BLaER1 treated with 17β-estradiol and CSF1 and Interleukin-3, amounts not matched to agents 10 nM and 100 nM (cell line): Measurements from ENCODE around the gene KCNAB1.
A peak's percentile ranks its signal among the peaks of the same experiment; 100 is the strongest.
"Not testable (repeated sequence)": the region's sequence is repeated elsewhere in the genome, so short reads cannot be mapped to it uniquely, and the experiment has no call there.

ENCODE experiments used
- H3K27ac ChIP-seq, 11 experiments: shearing (Covaris generic); formaldehyde crosslinking; 2 replicates each; pipeline ENCODE4 v1.8.1; 2022
- H3K27me3 ChIP-seq, 11 experiments: shearing (Covaris generic); formaldehyde crosslinking; 2 replicates each; pipeline ENCODE4 v1.8.1; 2022
- H3K36me3 ChIP-seq, 11 experiments: shearing (Covaris generic); formaldehyde crosslinking; 2 replicates each; pipeline ENCODE4 v1.8.1; 2022
- H3K4me1 ChIP-seq, 10 experiments: shearing (Covaris generic); formaldehyde crosslinking; 2 replicates each; pipeline ENCODE4 v1.8.1; 2022
- H3K4me2 ChIP-seq, 11 experiments: shearing (Covaris generic); formaldehyde crosslinking; 2 replicates each; pipeline ENCODE4 v1.8.1; 2022
- H3K4me3 ChIP-seq, 10 experiments: shearing (Covaris generic); formaldehyde crosslinking; 2 replicates each; pipeline ENCODE4 v1.8.1; 2022
- H3K9ac ChIP-seq, 11 experiments: shearing (Covaris generic); formaldehyde crosslinking; 2 replicates each; pipeline ENCODE4 v1.8.1; 2022
- H3K9me3 ChIP-seq, 11 experiments: shearing (Covaris generic); formaldehyde crosslinking; replicated peaks in 1 of 11; 2 replicates each; pipeline ENCODE4 v1.8.1; 2022
- H4K20me1 ChIP-seq, 11 experiments: shearing (Covaris generic); formaldehyde crosslinking; 2 replicates each; pipeline ENCODE4 v1.8.1; 2022
- Cebpa-rat ChIP-seq, 11 experiments: shearing (Covaris generic); IDR thresholded peaks; 2 replicates each; pipeline ENCODE4 v1.8.1; 2022

KCNAB1 gene

GRCh38 chr3:156226676-156227420, 106.5 kb downstream of the KCNAB1 start:
- H3K27ac ChIP-seq, result no peak overlapping the region
- H4K20me1 ChIP-seq, result no peaks in the 10 kb centered on the region
- H3K36me3 ChIP-seq, result no peaks in the 10 kb centered on the region
- H3K9ac ChIP-seq, result no peak overlapping the region
- H3K4me3 ChIP-seq, result no peak overlapping the region
- H3K9me3 ChIP-seq, result peaks cover 0 to 15% (median 6%) of the 10 kb centered on the region in 11 experiments; a peak in 11 of 22 replicates
- TF ChIP-seq Cebpa-rat (IDR thresholded peaks at IDR 0.05), result no peak
- H3K4me2 ChIP-seq, result no peak overlapping the region
- no peaks in the 10 kb centered on the region for H3K27me3 ChIP-seq
- H3K4me1 ChIP-seq, result no peaks in the 10 kb centered on the region

- Histone ChIP-seq H3K4me3 (no peak overlapping the region), H4K20me1 (no peaks in the 10 kb centered on the region), H3K4me1 (no peaks in the 10 kb centered on the region), H3K27ac (no peak overlapping the region), H3K36me3 (no peaks in the 10 kb centered on the region), H3K4me2 (no peak overlapping the region), H3K9me3 (peaks cover 0 to 15% (median 6%) of the 10 kb centered on the region in 11 experiments; a peak in 11 of 22 replicates), H3K9ac (no peak overlapping the region), H3K27me3 (no peaks in the 10 kb centered on the region)
- TF ChIP-seq Cebpa-rat (IDR thresholded peaks at IDR 0.05), result no peak
Measured at GRCh38 chr3:156227704-156228103, 107.3 kb downstream of the KCNAB1 start.

- Histone ChIP-seq H3K9me3 (no peaks in the 10 kb centered on the region), H3K4me1 (no peaks in the 10 kb centered on the region), H3K27ac (no peak overlapping the region)
Measured at GRCh38 chr3:156230278-156230900, 110.0 kb downstream of the KCNAB1 start.

GRCh38 chr3:156231221-156231620, 110.8 kb downstream of the KCNAB1 start:
- H3K27ac ChIP-seq, H3K36me3 ChIP-seq, H3K27me3 ChIP-seq, H3K4me2 ChIP-seq, H3K4me3 ChIP-seq, H4K20me1 ChIP-seq, H3K4me1 ChIP-seq, H3K9ac ChIP-seq, H3K9me3 ChIP-seq: not testable (repeated sequence)

More at GRCh38 chr3:156230278-156230900, 110.0 kb downstream of the KCNAB1 start:
- H3K4me2 ChIP-seq, result no peak overlapping the region
- H4K20me1 ChIP-seq, result no peaks in the 10 kb centered on the region
- H3K36me3 ChIP-seq, result no peaks in the 10 kb centered on the region
- TF ChIP-seq Cebpa-rat (IDR thresholded peaks at IDR 0.05), result no peak
- H3K9ac ChIP-seq, result no peak overlapping the region
- H3K27me3 ChIP-seq, result no peaks in the 10 kb centered on the region
- no peak overlapping the region for H3K4me3 ChIP-seq

- Histone ChIP-seq H3K4me3 (no peak overlapping the region), H3K9ac (no peak overlapping the region), H3K27ac (no peak overlapping the region), H3K4me2 (no peak overlapping the region), H3K4me1 (no peaks in the 10 kb centered on the region), H4K20me1 (no peaks in the 10 kb centered on the region), H3K27me3 (no peaks in the 10 kb centered on the region), H3K36me3 (no peaks in the 10 kb centered on the region), H3K9me3 (no peaks in the 10 kb centered on the region)
- no peak for TF ChIP-seq Cebpa-rat (IDR thresholded peaks at IDR 0.05)
Measured at GRCh38 chr3:156233876-156234275, 113.5 kb downstream of the KCNAB1 start.

GRCh38 chr3:156236556-156237260, 116.3 kb downstream of the KCNAB1 start:
- H3K9ac ChIP-seq, result no peak overlapping the region
- no peaks in the 10 kb centered on the region for H4K20me1 ChIP-seq
- H3K4me2 ChIP-seq, result no peak overlapping the region
- no peaks in the 10 kb centered on the region for H3K9me3 ChIP-seq
- no peak overlapping the region for H3K27ac ChIP-seq
- H3K4me1 ChIP-seq, result peaks cover 0 to 14% (median 12%) of the 10 kb centered on the region in 10 experiments; a peak in 14 of 20 replicates
- TF ChIP-seq Cebpa-rat (IDR thresholded peaks at IDR 0.05), result no peak
- no peak overlapping the region for H3K4me3 ChIP-seq
- no peaks in the 10 kb centered on the region for H3K27me3 ChIP-seq
- no peaks in the 10 kb centered on the region for H3K36me3 ChIP-seq

GRCh38 chr3:156240642-156241041, 120.3 kb downstream of the KCNAB1 start:
- Histone ChIP-seq H3K4me3 (no peak overlapping the region), H3K27me3 (no peaks in the 10 kb centered on the region), H3K9me3 (no peaks in the 10 kb centered on the region), H4K20me1 (no peaks in the 10 kb centered on the region), H3K27ac (no peak overlapping the region), H3K4me2 (peak overlapping the region in 9 of 11 experiments; percentile 18 to 62 (median 39); a peak in 14 of 22 replicates), H3K4me1 (peaks cover 0 to 15% (median 12%) of the 10 kb centered on the region in 10 experiments; a peak in 14 of 20 replicates), H3K9ac (no peak overlapping the region), H3K36me3 (no peaks in the 10 kb centered on the region)
- no peak for TF ChIP-seq Cebpa-rat (IDR thresholded peaks at IDR 0.05)

GRCh38 chr3:156246961-156247725, 126.8 kb downstream of the KCNAB1 start:
- H3K36me3 ChIP-seq, result no peaks in the 10 kb centered on the region
- no peak overlapping the region for H3K4me2 ChIP-seq
- no peak overlapping the region for H3K27ac ChIP-seq
- H3K9ac ChIP-seq, result no peak overlapping the region
- H3K27me3 ChIP-seq, result no peaks in the 10 kb centered on the region
- H3K4me3 ChIP-seq, result no peak overlapping the region
- no peaks in the 10 kb centered on the region for H3K9me3 ChIP-seq
- TF ChIP-seq Cebpa-rat (IDR thresholded peaks at IDR 0.05), result no peak
- H3K4me1 ChIP-seq, result no peaks in the 10 kb centered on the region
- H4K20me1 ChIP-seq, result no peaks in the 10 kb centered on the region

- no peaks in the 10 kb centered on the region for H3K27me3 ChIP-seq
- H3K36me3 ChIP-seq, result no peaks in the 10 kb centered on the region
- no peak overlapping the region for H3K9ac ChIP-seq
- no peak overlapping the region for H3K4me3 ChIP-seq
- no peaks in the 10 kb centered on the region for H4K20me1 ChIP-seq
- no peak overlapping the region for H3K27ac ChIP-seq
- TF ChIP-seq Cebpa-rat (IDR thresholded peaks at IDR 0.05), result no peak
- H3K4me2 ChIP-seq, result no peak overlapping the region
- H3K4me1 ChIP-seq, result no peaks in the 10 kb centered on the region
- no peaks in the 10 kb centered on the region for H3K9me3 ChIP-seq
Measured at GRCh38 chr3:156250550-156250949, 130.2 kb downstream of the KCNAB1 start.
